Measurements from ENCODE around the gene CHST9. TPM values are rescaled to one million over a fixed set of nuclear protein-coding genes. Genes with fewer than 3 reads are reported as not detected.

Gene CHST9
- total and polyA plus RNA-seq, 7 donors, result 0.12 to 3.1 (median 0.95) TPM; not detected in 1

GRCh38 chr18:27008575-27008974 is 176.5 kb downstream of the CHST9 start:
- 55 to 80% methylated on average over 3 of the region's 3 CpGs for WGBS, 2 donors
- no peaks in the 10 kb centered on the region for H3K27me3 ChIP-seq
- no peaks in the 10 kb centered on the region for H3K9me3 ChIP-seq
- no peaks in the 10 kb centered on the region for H3K36me3 ChIP-seq
- DNase-seq, result no peak
- intact Hi-C loops (cut with DNase I), result loop anchor here (10.0 kb wide), 1 partner anchor 194 kb away; no protein-coding TSS in a partner anchor
- no peak for TF ChIP-seq POLR2AphosphoS5 (IDR thresholded peaks at IDR 0.05)
- no peaks in the 10 kb centered on the region for H3K4me1 ChIP-seq
- H3K4me3 ChIP-seq, result no peak overlapping the region
- no peak overlapping the region for H3K27ac ChIP-seq

GRCh38 chr18:27007880-27008279 is 177.2 kb downstream of the CHST9 start:
- 5 to 40% methylated on average over 2 of the region's 2 CpGs for WGBS, 2 donors

GRCh38 chr18:27005589-27005988 is 179.5 kb downstream of the CHST9 start:
- no peak for DNase-seq
- Histone ChIP-seq H3K9me3 (no peaks in the 10 kb centered on the region), H3K36me3 (no peaks in the 10 kb centered on the region), H3K27ac (no peak overlapping the region), H3K4me3 (no peak overlapping the region), H3K4me1 (no peaks in the 10 kb centered on the region), H3K27me3 (no peaks in the 10 kb centered on the region)
- 8 to 25% methylated on average over 1 of the region's 1 CpG for WGBS, 2 donors
- TF ChIP-seq CTCF (IDR thresholded peaks at IDR 0.05) (no peak), EP300 (IDR thresholded peaks at IDR 0.05) (no peak), POLR2A (IDR thresholded peaks at IDR 0.05) (no peak), POLR2AphosphoS5 (IDR thresholded peaks at IDR 0.05) (no peak)
- intact Hi-C loops (cut with DNase I), result loop anchor here (10.0 kb wide), 1 partner anchor 191 kb away; no protein-coding TSS in a partner anchor

More at GRCh38 chr18:27007880-27008279, 177.2 kb downstream of the CHST9 start:
- H3K27ac ChIP-seq, result no peak overlapping the region
- no peaks in the 10 kb centered on the region for H3K9me3 ChIP-seq
- H3K27me3 ChIP-seq, result no peaks in the 10 kb centered on the region
- no peak for DNase-seq
- H3K36me3 ChIP-seq, result no peaks in the 10 kb centered on the region
- H3K4me3 ChIP-seq, result no peak overlapping the region
- H3K4me1 ChIP-seq, result no peaks in the 10 kb centered on the region
- TF ChIP-seq EP300 (IDR thresholded peaks at IDR 0.05), result no peak
- TF ChIP-seq POLR2A (IDR thresholded peaks at IDR 0.05), result no peak
- TF ChIP-seq CTCF (IDR thresholded peaks at IDR 0.05), result no peak
- TF ChIP-seq POLR2AphosphoS5 (IDR thresholded peaks at IDR 0.05), result no peak
- intact Hi-C loops (cut with DNase I), result loop anchor here (10.0 kb wide), 1 partner anchor 193 kb away; no protein-coding TSS in a partner anchor

GRCh38 chr18:27004056-27004829 is 180.9 kb downstream of the CHST9 start:
- intact Hi-C loops (cut with DNase I), result loop anchor here (10.0 kb wide), 1 partner anchor 189 kb away; no protein-coding TSS in a partner anchor

More at GRCh38 chr18:27004056-27004829, 180.9 kb downstream of the CHST9 start:
- H3K9me3 ChIP-seq, result no peaks in the 10 kb centered on the region
- TF ChIP-seq POLR2A (IDR thresholded peaks at IDR 0.05) (no peak), CTCF (IDR thresholded peaks at IDR 0.05) (peak in 2 of 4 experiments; percentile 18 to 34)
- DNase-seq, result no peak
- WGBS, 2 donors, result 63 to 65% methylated on average over 9 of the region's 9 CpGs
- H3K4me1 ChIP-seq, result no peaks in the 10 kb centered on the region
- H3K36me3 ChIP-seq, result no peaks in the 10 kb centered on the region
- H3K4me3 ChIP-seq, result no peak overlapping the region
- no peak overlapping the region for H3K27ac ChIP-seq
- H3K27me3 ChIP-seq, result no peaks in the 10 kb centered on the region

Data from sigmoid colon (tissue), 7 donors.